GM10248 (cell line): Measurements from ENCODE around the gene CSMD2.

Experiments
- CTCF ChIA-PET: fragments of 300-600 bp; sonication (Branson Sonifier 250); formaldehyde crosslinking; extraction: SDS; loops from one replicate; lab custom pipeline; 2021; ENCODE audit warnings: antibody characterized with exemption; lab: Yijun Ruan, JAX
- POLR2A ChIA-PET: fragments of 350-650 bp; sonication (Branson Sonifier 250); formaldehyde crosslinking; extraction: SDS; loops from one replicate; lab custom pipeline; 2020; ENCODE audit warnings: antibody characterized with exemption; lab: Yijun Ruan, JAX
- DNase-seq: peaks from one replicate; pipeline ENCODE4 v3.0.0; 2012; ENCODE audit errors: extremely low spot score
- CTCF ChIP-seq: IDR thresholded peaks from 2 replicates; pipeline ENCODE4 v1.5.1; 2012; ENCODE audit warnings: mild to moderate bottlenecking, low read depth; ENCODE audit errors: extremely low read depth, missing control alignments, control extremely low read depth

The CSMD2 gene

GRCh38 chr1:33895976-33896375 lies 269.1 kb downstream of the CSMD2 start:
- POLR2A ChIA-PET, result no interaction called here

GRCh38 chr1:33895396-33895795 lies 269.6 kb downstream of the CSMD2 start:
- ChIA-PET CTCF (no interaction called here), POLR2A (no interaction called here)
- DNase-seq, result no peak
- TF ChIP-seq CTCF, result no peak

More at GRCh38 chr1:33895976-33896375, 269.1 kb downstream of the CSMD2 start:
- CTCF ChIA-PET, result no interaction called here
- TF ChIP-seq CTCF, result no peak
- DNase-seq, result no peak

DNA sequence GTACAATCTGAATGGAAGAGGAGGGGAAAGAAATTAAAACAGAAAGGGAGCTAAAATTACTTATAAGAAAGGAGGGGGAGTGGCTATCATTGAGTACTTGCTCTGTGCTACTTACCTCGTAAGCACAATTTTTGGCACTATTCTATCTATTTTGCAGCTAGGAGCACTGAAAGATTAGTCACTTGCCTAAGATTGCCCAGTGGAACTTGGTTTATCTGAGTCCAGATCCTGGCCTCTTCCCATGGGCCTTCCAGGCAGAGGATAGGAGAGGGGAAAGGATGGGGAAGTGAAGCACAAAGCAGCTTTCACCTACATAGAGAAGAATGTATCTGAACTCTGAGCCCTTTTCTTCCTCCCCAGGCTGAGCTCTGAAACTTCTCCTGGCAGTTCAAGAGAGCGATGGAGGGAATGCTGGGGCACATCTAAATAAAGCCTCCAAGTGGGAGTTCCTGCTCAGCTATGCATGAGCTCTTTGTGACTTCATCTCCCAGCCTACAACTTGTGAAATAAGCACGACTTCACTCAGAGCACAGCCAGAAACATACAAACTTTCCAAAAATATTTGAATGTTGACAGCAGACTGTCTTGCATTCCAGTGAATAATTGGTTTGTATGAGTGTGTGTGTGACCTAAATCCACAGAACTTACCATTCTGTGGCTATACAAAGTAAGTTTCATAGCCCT lies 271.7 kb downstream of the CSMD2 start:
- DNase-seq, result no peak
- no peak for TF ChIP-seq CTCF
- ChIA-PET POLR2A (no interaction called here), CTCF (interaction anchor here (0.9 kb wide), 1 partner anchor 13 kb away, joined by 3 read pairs; no protein-coding TSS in a partner anchor)

- TF ChIP-seq CTCF, result no peak
- DNase-seq, result no peak
- POLR2A ChIA-PET, result no interaction called here
- CTCF ChIA-PET, result no interaction called here
Measured at GRCh38 chr1:33886496-33886895, 278.5 kb downstream of the CSMD2 start.

- TF ChIP-seq CTCF, result no peak
- CTCF ChIA-PET, result interaction anchor here (1.1 to 1.3 kb wide), 3 partner anchors 9 to 17 kb away, joined by 3 to 4 read pairs (median 3); no protein-coding TSS in a partner anchor
- POLR2A ChIA-PET, result no interaction called here
- DNase-seq, result no peak
Measured at GRCh38 chr1:33880305-33880704, 284.7 kb downstream of the CSMD2 start.

DNA sequence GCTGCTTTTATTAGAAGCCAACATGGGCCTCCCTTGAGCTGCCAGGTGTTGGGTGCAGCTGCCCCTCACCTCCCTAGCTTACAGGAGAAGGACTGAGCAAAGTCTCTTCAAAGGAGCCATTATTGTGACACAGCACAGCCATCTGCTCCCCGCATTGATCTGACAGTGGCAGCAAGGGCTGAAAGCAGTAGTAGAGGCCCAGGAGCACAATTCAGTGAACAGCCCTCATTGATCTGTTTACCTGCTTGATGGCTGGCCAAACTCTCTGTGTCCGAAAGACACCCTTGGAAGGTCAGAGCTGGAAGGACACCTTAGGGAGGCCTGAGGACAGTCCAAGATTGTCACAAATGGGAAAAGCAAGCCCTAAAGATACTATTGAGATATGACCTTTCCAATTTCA lies 286.6 kb downstream of the CSMD2 start:
- no peak for TF ChIP-seq CTCF
- POLR2A ChIA-PET, result no interaction called here
- no peak for DNase-seq
- CTCF ChIA-PET, result interaction anchor here (1.2 kb wide), 1 partner anchor 19 kb away, joined by 3 read pairs; no protein-coding TSS in a partner anchor
